Endometrium (tissue), 2 donors: ENCODE measurements around the gene CPLX1.

Source experiments
- FAIRE-seq: peaks from 2 replicates; lab custom pipeline; 2012; peaks lifted over from hg19 to GRCh38; lab: Jason Lieb, UNC
- donor health status: control.
- donor health status: control.

CPLX1 gene

DNA sequence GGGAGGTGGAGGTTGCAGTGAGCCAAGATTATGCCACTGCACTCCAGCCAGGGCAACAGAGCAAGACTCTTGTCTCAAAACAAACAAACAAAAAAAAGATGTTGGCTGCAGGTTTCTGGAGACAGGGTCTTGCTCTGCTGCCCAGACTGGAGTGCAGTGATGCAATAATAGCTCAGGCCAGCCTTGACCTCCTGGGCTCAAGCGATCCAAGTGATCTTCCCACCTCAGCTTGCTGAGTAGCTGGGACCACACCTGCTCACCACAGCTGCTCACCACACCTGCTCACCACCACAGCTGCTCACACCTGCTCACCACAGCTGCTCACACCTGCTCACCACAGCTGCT, 29.9 kb upstream of the CPLX1 start:
- no peak for FAIRE-seq

DNA sequence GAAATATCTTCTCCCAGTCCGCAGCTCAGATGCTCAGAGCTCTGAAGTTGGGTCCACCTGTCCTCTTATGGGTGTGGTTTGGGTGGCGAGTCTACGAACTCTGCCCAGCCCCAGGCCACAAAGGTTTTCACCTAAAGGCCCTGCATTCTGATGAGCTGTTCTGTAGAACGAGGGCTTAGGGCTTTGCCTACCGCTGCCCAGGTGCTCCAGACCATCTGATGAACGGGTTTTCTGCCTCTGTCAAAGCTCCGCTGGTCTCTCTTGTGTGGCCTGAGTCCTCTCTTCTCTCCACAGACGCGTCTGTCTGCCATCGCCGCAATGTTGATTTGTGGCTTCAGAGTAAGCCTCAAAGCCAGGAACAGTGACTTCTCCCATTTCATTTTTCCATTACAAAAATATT, 28.4 kb upstream of the CPLX1 start:
- no peak for FAIRE-seq

DNA sequence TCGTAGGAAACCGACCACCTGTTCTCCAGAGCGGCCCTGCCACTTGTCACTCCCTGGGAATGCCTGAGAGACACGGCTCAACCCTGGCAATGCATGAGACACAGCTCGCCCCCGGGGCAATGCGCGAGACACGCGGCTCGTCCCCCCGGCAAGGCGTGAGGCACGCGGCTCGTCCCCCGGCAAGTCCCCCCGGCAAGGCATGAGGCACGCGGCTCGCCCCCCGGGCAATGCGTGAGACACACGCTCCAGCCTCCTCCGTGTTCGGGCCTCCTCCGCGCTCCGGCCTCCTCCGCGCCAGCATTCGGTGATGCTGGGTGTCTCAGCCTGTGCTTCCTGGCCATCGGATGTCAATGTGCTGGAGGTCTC, 27.5 kb upstream of the CPLX1 start:
- FAIRE-seq = no peak

DNA sequence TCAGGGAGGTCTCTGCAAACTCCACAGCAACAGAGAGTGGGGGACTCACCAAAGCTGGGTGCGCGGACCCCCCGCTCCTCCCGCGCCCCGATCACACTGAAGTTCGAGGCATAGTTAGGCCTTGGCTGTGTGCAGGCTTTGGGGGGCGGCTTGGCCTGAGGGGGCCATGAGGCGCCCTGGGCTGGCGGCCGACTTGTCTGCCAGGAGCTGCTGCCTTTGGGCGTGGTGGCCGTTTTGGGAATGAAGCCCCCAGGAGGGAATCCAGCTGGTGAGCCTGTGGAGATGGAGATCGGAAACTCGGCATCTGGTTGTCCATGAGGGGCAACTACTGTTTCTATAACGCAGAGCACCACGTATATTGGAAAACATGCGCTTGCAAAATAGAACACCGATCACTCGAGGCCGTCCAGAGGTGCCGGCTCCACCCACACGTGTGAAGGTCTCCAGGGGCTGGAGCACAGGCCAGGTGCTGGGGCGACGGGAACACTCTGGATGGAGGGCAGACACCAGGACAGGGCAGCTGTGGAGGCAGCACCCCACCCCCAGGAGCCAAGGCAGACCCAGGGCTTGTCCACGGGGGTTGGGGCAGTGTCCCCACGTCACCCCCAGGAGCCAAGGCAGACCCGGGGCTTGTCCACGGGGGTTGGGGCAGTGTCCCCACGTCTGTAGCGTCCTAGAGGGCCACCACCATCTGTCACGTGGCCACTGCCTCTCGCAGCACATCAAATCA, 25.9 kb upstream of the CPLX1 start:
- FAIRE-seq = no peak

DNA sequence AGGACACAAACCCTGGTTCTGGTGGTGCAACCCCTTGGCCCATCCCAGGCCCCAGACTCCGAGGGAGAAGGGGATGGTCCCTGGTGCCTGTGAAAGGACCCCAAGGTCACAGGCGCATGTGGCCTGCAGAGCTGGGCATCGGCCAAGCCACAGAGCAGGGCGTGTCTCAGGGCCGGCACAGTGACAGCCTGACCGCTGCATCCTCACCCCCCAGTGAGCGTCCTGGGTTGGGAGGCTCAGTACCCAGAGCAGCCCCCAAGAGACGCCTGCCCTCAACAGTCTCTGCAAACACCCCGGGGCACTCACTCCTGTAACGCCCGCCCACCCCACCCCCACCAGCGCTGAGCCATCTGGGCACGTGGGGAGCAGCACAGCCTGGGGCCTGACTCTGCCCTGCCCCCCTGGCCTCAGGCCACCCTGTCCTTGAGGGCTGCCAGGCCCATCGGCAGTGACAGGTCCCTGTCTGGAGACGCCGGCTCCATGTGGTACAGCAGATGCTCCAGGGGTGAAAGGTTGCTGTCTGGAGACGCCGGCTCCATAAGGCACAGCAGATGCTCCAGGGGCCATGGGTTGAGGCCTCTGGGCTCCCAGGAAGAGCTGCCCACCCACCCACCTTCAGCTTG, 24.5 kb upstream of the CPLX1 start:
- no peak for FAIRE-seq

DNA sequence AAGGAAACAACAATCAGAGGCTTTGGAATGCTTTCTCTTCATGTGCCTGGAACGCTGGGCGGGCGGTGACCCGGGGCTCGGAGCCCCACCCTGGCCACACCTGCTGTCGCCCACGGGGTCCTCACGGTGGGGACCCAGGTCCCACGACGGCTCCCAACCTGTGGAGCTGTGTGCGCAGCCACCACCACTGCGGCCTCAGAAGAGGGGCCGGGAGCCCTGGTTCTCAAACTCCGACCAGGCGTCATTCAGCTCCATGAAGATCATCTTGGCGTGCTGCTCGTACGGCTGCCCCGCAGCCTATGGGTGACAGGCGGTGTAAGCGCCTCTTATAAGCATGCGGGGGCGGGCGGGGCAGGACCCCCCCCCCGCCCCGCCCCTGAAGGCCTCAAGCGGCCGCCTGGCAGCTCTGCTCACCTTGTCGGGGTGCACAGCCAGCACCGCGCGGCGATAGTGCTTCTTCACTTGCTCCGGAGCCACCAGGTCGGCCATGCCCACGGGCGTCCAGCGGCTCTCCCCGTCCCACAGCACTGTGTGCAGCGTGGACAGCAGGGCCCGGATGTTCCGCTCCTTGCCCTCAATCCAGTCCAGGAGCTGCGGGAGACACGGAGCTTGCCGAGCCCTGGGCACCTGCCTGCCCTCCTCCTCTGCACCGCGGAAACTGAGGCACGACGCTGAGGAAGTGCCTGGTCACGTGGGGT, 23.7 kb upstream of the CPLX1 start:
- no peak for FAIRE-seq

DNA sequence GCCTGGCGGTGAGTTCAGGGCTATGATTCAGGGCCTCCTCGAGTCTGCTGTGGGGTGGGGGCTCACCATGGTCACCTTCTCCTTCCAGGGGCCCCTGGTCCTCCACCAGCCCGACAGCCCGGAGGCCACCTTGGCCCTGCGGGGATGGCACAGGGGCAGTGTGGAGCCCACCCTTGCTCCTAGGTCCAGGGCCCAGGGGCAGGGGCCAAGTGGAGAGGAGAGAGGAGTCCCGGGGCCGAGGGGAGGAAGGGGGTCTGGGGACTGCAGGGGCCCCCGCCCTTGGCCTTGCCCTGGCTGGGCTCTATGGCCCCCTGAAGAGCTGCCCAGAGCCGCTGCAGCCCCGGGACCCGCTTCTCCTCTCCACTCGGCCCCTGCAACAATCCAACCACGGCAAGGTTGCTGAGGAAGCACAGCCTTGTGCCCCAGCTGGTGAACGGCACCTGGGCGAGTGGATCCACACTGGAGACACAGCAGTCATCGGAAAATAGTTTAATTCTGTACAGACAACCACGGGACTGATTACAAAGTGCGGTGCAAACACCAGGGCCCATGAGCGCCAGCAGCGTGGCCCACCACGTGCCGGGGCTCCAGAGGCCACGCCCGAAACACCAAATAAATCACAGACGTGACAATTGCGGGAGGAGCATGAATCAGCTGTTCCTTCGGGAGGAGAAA, 23.0 kb upstream of the CPLX1 start:
- no peak for FAIRE-seq

DNA sequence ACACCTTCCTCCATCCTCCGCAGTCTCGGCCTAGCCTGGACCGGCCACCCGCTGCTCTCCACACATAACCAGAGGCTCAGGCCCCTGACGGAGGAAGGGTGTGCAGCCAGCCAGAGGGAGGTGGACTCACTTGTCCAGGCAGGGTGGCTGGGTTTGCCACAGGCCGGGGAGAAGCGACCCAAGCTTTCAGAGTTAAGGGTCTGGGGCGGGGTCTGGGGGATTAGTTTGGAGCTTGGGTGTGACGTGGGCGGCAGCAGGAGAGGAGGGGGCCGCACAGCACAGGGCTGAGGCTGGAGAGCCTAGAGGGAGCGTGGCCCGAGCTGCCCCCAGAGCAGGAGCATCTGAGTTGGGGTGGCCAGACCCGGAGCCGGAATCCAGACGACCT, 22.4 kb upstream of the CPLX1 start:
- FAIRE-seq = no peak

DNA sequence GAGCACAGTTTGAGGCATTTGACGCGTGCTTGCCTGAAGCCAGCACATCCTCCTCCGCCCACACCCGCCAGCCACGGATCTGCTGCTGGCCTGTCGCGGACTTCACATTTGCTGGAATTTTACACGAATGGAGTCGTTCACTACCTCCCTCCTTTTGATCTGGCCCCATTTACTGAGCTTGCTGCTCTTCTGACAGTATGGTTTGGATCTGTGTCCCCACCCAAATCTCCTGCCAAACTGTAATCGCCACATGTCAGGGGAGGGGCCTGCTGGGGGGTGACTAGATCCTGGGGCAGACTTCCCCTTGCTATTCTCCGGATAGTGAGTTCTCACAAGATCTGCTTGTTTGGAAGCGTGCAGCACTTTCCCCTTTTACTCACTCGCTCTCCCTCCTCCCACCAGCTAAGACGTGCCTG, 19.9 kb upstream of the CPLX1 start:
- no peak for FAIRE-seq

DNA sequence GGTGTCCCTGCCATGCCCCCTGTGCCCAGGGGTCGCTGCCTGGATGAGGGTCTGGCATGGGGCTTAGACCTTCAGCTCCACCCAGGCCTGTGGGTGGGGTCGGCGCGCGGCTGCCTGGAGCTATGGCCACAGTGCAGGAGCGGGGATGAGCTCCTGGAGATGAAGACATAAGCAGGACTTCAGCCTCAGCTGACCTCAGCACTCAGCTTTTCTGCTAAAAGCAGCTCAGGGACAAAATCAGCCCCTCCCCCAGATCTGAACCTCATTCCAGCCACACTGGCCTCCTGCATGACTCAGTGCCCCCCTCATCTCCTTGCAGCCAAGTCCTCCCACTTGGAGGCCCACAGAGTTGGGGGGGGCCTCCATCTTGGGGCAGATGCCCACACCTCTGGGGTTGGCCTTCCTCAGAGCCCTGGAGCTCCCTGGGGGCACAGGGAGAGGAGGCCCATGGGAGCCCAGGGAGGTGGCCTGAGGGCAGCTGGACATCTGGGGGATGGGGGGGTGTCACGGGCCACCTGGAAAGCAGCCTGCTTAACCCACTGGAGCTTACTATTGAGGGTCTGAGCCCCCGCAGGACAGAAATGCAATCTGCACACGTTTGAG, 19.4 kb upstream of the CPLX1 start:
- FAIRE-seq = no peak

DNA sequence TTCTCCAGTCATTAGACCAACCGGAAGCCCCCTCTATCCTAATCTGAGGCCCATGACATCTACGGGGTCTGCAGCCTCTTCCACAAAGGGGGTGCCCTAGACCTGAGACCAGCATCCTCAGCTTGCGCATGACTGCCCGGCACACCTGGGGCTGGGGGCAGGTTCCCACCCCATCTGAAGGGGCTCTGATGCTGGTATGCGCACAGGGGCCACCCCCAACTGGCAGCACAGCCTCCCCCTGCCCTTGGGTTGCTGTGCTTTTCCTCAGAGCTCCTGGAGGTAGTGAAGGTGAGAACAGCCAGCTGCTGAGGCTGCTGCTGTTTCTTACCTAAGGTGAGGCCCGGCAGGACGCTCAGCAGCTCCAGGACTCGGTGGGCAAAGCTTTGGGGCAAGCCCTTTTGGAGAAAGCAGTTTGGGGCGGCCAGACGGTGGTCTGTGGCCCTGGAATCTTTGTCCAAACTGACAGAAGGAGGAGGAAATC, 18.9 kb upstream of the CPLX1 start:
- FAIRE-seq = no peak

DNA sequence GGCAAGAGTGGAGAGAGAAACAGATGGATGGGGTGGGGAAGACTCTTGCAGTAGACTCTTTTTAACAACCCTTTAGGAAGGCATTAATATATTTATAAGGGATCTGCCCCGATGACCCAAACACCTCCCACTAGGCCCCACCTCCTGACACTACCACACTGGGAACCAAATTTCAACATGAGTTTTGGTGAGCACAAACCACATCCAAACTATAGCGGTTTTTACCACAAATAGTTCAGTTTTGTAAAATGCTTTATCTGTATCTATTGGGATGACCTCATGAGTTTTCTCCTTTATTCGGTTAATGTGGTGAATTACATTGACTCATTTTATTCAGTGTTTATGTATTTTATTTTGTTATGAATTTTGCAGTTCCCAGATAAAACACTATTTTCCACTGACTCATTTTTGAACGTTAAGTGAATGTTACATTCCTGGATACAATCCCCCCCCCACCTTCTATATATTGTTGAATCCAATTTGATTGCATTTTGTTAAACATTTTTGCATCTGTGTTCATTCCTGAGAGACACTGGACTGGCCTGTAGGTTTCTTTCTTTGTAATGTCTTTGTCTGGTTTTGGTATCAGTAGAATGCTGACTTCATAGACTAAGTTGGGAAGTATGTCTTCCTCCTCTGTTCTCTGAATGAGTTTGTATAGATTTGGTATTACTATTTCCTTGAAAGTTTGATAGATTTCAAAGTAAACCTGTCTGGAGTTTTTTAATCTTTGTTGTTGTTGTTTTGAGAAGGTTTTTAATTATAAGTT, 13.9 kb upstream of the CPLX1 start:
- FAIRE-seq = no peak

DNA sequence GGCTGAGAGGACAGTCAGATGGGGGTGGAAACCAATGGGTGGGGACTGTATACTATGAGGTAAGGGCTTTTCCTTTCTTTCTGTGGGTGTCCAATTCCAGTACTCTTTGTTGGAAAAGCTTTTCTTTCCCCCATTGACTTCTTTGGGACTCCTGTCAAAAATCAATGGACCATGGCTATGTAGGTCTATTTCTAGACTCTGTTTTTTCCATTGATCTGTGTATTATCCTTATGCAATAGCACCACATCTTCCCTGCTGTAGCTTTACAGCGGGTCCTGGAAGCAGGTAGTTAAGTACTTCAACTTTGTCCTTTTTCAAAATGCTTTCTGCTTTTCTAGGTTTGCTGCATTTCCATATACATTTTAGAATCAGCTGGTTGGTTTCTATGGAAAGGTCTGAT, 11.8 kb upstream of the CPLX1 start:
- FAIRE-seq = no peak

DNA sequence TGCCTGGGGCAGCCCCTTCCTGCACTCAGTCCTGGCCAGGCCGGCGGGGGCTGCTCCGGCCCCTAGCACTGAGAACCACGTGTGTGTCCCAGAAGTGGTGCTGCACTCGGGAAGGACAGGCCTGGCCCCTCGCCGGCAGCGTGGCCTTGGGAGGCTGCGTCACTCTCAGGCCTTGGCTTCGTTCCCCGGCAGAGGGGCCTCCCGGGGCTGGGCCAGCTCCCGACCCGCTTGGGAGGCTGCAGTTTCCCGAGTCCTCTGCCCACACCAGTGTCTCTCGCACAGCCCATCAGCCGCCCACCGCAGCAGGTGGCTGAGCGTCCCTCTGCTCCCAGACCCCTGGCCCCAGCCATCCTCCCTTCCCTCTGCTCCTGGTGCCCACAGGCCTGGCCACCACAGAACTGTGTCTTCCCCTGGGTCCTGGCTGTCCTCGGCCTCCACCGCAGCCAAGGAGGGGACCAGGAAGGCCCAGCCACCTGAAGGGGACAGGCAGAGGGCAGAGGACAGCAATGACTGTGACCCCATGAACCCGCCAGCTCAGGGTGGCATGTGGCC, 10.9 kb upstream of the CPLX1 start:
- no peak for FAIRE-seq

DNA sequence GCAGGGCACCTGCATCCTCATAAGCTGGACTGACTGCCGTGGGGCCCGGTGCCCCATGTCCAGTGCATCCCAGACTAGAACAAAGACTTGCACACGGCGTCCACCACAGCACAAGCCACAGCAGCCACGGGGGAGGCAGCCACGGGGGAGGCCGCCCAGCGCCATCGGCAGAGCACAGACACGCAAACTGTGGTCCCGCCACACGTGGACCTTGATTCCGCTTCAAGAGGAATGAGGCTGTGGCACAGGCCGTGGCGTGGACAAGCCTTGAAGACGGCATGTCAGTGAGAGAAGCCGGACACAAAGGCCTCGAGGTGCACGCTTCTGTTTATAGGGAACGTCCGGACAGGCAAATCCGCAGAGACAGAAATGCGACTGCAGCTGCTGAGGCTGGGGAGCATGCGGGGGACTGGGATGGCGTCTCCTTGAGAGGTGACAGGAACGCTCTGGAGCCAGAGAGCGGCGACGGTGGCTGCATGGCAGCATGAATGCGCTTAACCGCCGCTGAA, 10.1 kb upstream of the CPLX1 start:
- FAIRE-seq = no peak

DNA sequence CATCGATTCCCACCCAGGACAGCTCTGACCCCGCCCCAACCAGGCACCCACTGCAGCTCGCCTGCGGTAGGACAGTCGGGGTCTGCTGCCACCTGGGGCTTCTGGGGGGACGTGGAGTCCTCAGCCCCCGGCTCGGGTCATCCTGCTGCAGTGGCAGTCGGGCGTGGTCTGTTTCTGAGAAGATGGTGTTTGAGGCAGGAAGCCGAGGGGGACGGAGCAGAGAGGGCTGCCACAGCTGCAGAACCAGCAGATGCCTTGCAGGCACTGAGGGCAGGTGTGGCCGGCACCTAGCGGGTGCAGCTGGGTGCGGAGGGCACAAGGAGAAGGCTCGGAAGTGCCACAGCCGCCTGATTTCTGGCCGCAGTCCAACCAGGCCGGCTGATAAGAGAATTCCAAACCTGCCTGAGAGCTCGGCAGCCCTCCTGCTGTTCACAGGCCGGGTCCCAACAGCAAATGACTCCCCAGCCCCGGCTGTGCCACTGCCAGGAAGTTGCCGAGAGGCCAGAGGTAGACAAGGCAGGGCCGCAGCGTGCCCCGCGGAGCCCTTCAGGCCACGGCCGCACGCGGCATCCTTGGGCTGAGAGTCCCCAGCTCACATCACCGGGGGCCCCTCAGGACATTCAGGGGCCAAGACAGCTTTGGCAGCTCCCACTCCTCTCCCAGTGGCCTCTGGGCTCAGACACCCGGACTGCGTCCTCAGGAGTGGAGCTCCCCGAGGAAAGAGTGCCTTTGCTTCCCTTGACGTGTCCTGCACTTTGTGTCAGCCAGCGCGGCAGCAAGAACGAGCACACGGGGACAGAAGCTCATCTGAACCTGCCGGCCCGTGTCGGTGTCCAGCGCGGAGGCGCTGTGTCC, 9.4 kb upstream of the CPLX1 start:
- FAIRE-seq = no peak

DNA sequence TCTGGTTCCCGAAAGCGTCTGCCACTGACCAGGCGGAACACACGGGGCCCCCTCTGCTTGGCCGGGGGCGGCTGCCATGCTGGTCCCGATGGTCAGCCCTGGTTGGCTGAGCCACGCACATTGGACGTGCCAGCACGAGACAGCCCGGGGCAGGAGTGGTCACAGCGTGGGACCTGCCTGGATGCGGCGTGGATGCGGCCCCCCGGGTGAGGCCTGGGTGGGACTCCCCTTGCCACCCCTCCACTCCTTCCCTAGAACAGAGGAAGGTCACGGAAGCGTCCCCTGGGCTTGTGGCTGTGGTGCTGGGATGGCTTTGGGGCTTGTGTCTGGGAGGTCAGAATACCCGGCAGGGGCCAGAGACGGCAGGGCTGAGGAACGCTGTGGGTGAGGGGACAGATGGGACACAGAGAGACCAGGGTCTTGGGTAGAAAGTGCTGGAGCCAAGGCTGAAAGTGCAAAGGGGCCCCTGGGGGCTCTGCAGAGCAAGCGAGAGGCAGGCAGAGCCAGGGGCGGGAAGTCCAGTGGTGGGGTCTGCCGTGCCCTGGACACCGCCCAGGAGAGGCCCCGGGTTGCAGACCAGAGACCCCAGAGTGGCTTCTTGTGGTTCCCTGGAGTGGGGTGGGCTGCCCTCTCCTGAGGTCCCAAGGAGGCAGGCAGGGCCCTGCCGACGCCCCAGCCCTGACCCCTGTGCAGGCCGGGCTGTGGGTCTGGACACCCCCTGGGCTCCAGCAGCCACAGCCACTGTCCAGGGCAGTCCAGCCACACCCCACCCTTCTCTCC, 8.6 kb upstream of the CPLX1 start:
- no peak for FAIRE-seq

DNA sequence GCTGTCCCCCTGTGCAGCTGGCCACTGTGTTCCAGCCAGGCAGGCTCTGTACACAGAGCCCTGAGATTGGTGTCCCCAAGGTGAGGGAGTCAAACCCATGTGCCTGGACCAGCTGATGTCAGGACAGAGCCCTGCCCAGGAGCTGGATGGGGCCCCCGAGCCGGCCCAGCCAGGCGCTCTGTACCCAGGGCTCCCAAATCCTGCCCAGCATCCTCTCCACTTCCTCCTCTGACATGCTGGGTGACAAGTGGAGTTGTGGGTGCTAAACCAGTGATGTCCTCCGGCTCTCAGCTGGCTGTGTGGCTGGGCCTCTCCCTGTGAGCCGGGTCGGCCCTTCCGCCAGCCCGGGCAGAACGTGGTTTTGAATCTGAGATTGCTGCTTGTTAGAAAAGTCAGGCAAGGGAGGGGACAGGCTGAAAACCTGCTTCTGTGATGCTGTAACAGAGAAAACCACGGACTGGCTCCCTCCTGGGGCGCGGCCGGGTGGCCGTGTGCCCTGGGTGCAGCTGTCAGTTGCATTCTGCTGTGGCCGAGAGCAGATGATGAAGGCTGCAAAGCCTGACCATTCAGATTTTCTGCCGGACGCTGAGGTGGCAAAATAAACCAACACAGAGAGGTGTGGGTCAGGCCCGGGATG, 7.9 kb upstream of the CPLX1 start:
- no peak for FAIRE-seq

DNA sequence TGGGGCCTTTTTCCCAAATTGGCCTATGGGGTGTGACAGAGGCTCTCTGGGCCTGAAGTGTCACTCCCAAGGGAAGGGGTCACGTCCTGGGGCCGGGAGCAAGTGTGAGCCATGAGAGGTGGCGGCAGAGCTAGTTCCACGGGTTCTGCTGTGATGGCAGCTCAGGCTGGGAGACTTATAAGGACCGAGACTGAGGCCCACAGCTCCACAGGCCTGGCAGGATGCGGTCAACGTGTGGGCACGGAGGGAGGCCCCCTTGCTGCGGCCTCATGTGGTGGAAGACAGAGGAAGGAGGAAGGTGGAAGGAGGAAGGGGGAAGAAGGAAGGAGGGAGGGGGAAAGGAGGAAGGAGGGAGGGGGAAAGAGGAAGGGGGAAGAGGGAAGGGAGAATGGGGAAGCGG, 7.2 kb upstream of the CPLX1 start:
- FAIRE-seq = no peak
